HepG2 (cell line): ENCODE measurements around the gene ZFAND2B. TPM values are rescaled to one million over a fixed set of nuclear protein-coding genes. Genes with fewer than 3 reads are reported as not detected.

Experiments used
- ATAC-seq: fragments of 200-7000 bp; cut with Tn5 transposase; 3 replicates; pipeline ENCODE4 v1.9.1; 2020; ENCODE audit warnings: mild to moderate bottlenecking, moderate library complexity
- Bru-seq: library from RNA; stranded (reverse); fragments of 400-500 nt; gene quantifications from one replicate; lab custom pipeline; 2021; lab: Mats Ljungman, UMichigan
- BruChase-seq, 2 experiments: library from RNA; stranded (reverse); fragments of 400-500 nt; gene quantifications; one replicate each; lab custom pipeline; 2021; lab: Mats Ljungman, UMichigan
- BruUV-seq: library from RNA; stranded (reverse); fragments of 400-500 nt; replicated peaks from 2 replicates; lab custom pipeline; 2021; lab: Mats Ljungman, UMichigan
- CTCF ChIA-PET: fragments of 300-600 bp; formaldehyde crosslinking; extraction: SDS; loops from one replicate; lab custom pipeline; 2021; ENCODE audit warnings: low total read pairs, inconsistent platforms, low intra/inter-chr PET ratio; lab: Yijun Ruan, JAX
- POLR2A ChIA-PET: fragments of 350-600 bp; sonication (Branson Sonifier 250); formaldehyde crosslinking; loops from one replicate; lab custom pipeline; 2020; ENCODE audit warnings: antibody characterized with exemption, inconsistent platforms; lab: Yijun Ruan, JAX
- DNase-seq: peaks from one replicate; pipeline ENCODE4 v3.0.0-alpha.2; 2015; ENCODE audit warnings: low spot score
- FAIRE-seq: peaks from 3 replicates; lab custom pipeline; 2011; peaks lifted over from hg19 to GRCh38; lab: Jason Lieb, UNC
- H2AFZ ChIP-seq: one replicate; pipeline ENCODE4 v1.6.1; 2011; ENCODE audit warnings: low read length, inconsistent platforms
- H3K27ac ChIP-seq: fragments of 300-600 bp; 3 replicates; pipeline ENCODE4 v1.8.0; 2011; ENCODE audit warnings: mixed run types, mild to moderate bottlenecking, mixed read lengths, low read length, inconsistent platforms; ENCODE audit not compliant: insufficient read depth; ENCODE audit errors: extremely low read length
- H3K27me3 ChIP-seq, 2 experiments: fragments of 200-600 bp in 1 of 2; 2 replicates in 1 of 2; 3 replicates in 1 of 2; pipeline versions ENCODE4 v1.6.0 to v1.8.0; 2011; ENCODE audit warnings: low read length in 2 of 2, mild to moderate bottlenecking in 2 of 2, moderate library complexity in 2 of 2, inconsistent platforms in 1 of 2; ENCODE audit not compliant: insufficient read depth in 2 of 2, control insufficient read depth in 1 of 2
- H3K36me3 ChIP-seq, 2 experiments: fragments of 200-600 bp in 1 of 2; replicated peaks in 1 of 2; 2 replicates in 1 of 2; 3 replicates in 1 of 2; pipeline versions ENCODE4 v1.5.1 to v1.8.0; 2011; ENCODE audit warnings: low read length in 2 of 2, inconsistent platforms in 1 of 2; ENCODE audit not compliant: insufficient read depth in 2 of 2, control insufficient read depth in 1 of 2
- H3K4me1 ChIP-seq: 2 replicates; pipeline ENCODE4 v1.5.1; 2012; ENCODE audit warnings: low read length, inconsistent platforms; ENCODE audit not compliant: insufficient read depth
- H3K4me2 ChIP-seq: 2 replicates; pipeline ENCODE4 v1.6.0; 2011; ENCODE audit warnings: low read depth, low read length, inconsistent platforms
- H3K4me3 ChIP-seq, 3 experiments: fragments of 200-600 bp in 1 of 3; sonication (generic), shearing (Covaris generic) in 1 of 3; replicated peaks in 1 of 3; 2 replicates each; pipeline ENCODE4 v1.5.1; 2011 to 2016; ENCODE audit warnings: low read length in 3 of 3, inconsistent platforms in 2 of 3, low read depth in 2 of 3, mild to moderate bottlenecking in 2 of 3, control low read depth in 1 of 3, mixed read lengths in 1 of 3; ENCODE audit not compliant: insufficient read depth in 1 of 3
- H3K79me2 ChIP-seq: one replicate; pipeline ENCODE4 v1.6.1; 2011; ENCODE audit warnings: low read length, inconsistent platforms; ENCODE audit not compliant: insufficient read depth
- H3K9ac ChIP-seq: 2 replicates; pipeline ENCODE4 v1.6.0; 2011; ENCODE audit warnings: mild to moderate bottlenecking, low read depth, low read length, inconsistent platforms; ENCODE audit not compliant: insufficient read depth
- H3K9me3 ChIP-seq: 2 replicates; pipeline ENCODE4 v1.5.1; 2012; ENCODE audit warnings: mild to moderate bottlenecking, low read length
- H4K20me1 ChIP-seq: 2 replicates; pipeline ENCODE4 v1.6.0; 2011; ENCODE audit warnings: inconsistent platforms, mild to moderate bottlenecking, low read length, moderate library complexity; ENCODE audit not compliant: insufficient read depth
- BHLHE40 ChIP-seq: IDR thresholded peaks from 2 replicates; pipeline ENCODE4 v1.6.1; 2011; ENCODE audit warnings: low read length, improper control_type of control experiment
- MED1 ChIP-seq: sonication (generic); formaldehyde crosslinking; IDR thresholded peaks from 2 replicates; pipeline ENCODE4 v1.4.0; 2020; ENCODE audit warnings: missing genetic modification reagents
- MED8 ChIP-seq: sonication (generic); formaldehyde crosslinking; IDR thresholded peaks from 2 replicates; pipeline ENCODE4 v1.8.1; 2023; ENCODE audit warnings: mild to moderate bottlenecking, missing genetic modification reagents; ENCODE audit not compliant: insufficient replicate concordance
- MEIS2 ChIP-seq: sonication (generic); formaldehyde crosslinking; IDR thresholded peaks from 2 replicates; pipeline ENCODE4 v1.9.0; 2021; ENCODE audit warnings: mild to moderate bottlenecking, missing genetic modification reagents
- NCOA5 ChIP-seq: sonication (generic); formaldehyde crosslinking; IDR thresholded peaks from 2 replicates; pipeline ENCODE4 v1.4.0; 2020; ENCODE audit warnings: missing genetic modification reagents
- NFE2L2 ChIP-seq: fragments of 150-350 bp; IDR thresholded peaks from 2 replicates; pipeline ENCODE4 v1.6.1; 2014; ENCODE audit warnings: low read length
- SIX4 ChIP-seq: sonication (generic); formaldehyde crosslinking; IDR thresholded peaks from 2 replicates; pipeline ENCODE4 v1.4.0; 2020; ENCODE audit warnings: missing genetic modification reagents
- ZNF816 ChIP-seq: sonication (generic); formaldehyde crosslinking; IDR thresholded peaks from 2 replicates; pipeline ENCODE4 v1.8.0; 2022; ENCODE audit warnings: missing genetic modification reagents, mild to moderate bottlenecking, borderline replicate concordance
- WGBS: methylation state at CpG from one replicate; pipeline ENCODE4 v1.1.6; 2017; ENCODE audit warnings: low lambda C conversion rate; 5-methylcytosine and 5-hydroxymethylcytosine counted together
- in situ Hi-C: cut with HindIII; loops from 2 replicates; pipeline ENCODE4 v1.10.0; 2017; ENCODE audit warnings: low pct_unique_long_range_greater_than_20kb; ENCODE audit not compliant: extremely low pct_ligation_motif_present
- intact Hi-C: fragments of 100-400 bp; cut with micrococcal nuclease; formaldehyde crosslinking; loops from one replicate; pipeline ENCODE4 v1.10.0; 2022; ENCODE audit not compliant: unreplicated experiment
- long read RNA-seq, 2 experiments: library from RNA in 1 of 2; library from polyadenylated mRNA in 1 of 2; stranded (forward) in 1 of 2; unstranded in 1 of 2; transcript quantifications; one replicate each; pipeline ENCODE4 v2.0.0, GENCODE V29; 2019 to 2022
- polyA minus RNA-seq, 3 experiments: library from RNA; depleted of rRNA, polyadenylated mRNA; stranded (reverse); fragments of >200 nt; gene quantifications; 2 replicates each; pipeline ENCODE4 v1.2.3, GENCODE V29; 2011; ENCODE audit warnings: low replicate concordance in 1 of 3
- polyA plus RNA-seq, 8 experiments: library from polyadenylated mRNA; depleted of rRNA in 3 of 8; stranded (reverse) in 7 of 8; unstranded in 1 of 8; fragments of >200 nt; fragmentation: Illumina TruSeq in 4 of 8; extraction: Trizol in 4 of 8; gene quantifications; 2 replicates each; pipeline versions ENCODE4 v1.2.1 to v1.2.3, GENCODE V29; 2011 to 2016; ENCODE audit warnings: low read depth in 4 of 8, missing spikeins in 1 of 8, mixed read lengths in 1 of 8; ENCODE audit not compliant: insufficient read depth in 1 of 8
- total RNA-seq, 5 experiments: library from RNA; depleted of rRNA; stranded (reverse); fragments of >200 nt; fragmentation: Illumina TruSeq; extraction: Trizol; gene quantifications; 2 replicates each; pipeline ENCODE4 v1.2.3, GENCODE V29; 2016; ENCODE audit warnings: low read depth in 1 of 5
- TF ChIP-seq, protein P1 (sequence below): sonication (generic); formaldehyde crosslinking; conservative IDR thresholded peaks from 2 replicates; pipeline ENCODE4 v1.8.0; 2022; ENCODE audit warnings: low read depth, missing genetic modification reagents
- TF ChIP-seq, protein P2 (sequence below): sonication (generic); formaldehyde crosslinking; IDR thresholded peaks from 2 replicates; pipeline ENCODE4 v1.4.0; 2020; ENCODE audit warnings: missing genetic modification reagents, mild to moderate bottlenecking, borderline replicate concordance

Gene ZFAND2B, protein sequence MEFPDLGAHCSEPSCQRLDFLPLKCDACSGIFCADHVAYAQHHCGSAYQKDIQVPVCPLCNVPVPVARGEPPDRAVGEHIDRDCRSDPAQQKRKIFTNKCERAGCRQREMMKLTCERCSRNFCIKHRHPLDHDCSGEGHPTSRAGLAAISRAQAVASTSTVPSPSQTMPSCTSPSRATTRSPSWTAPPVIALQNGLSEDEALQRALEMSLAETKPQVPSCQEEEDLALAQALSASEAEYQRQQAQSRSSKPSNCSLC
- total RNA-seq (2016; rRNA removed; fragmentation: Illumina TruSeq; extraction: Trizol) (39.4 and 53.3 TPM in 2 replicates), polyA plus RNA-seq (2011; rRNA removed) (115 and 139 TPM in 2 replicates), polyA minus RNA-seq (2011; rRNA and poly(A)+ RNA removed; ENCODE audit: low replicate concordance) (29.2 and 84.0 TPM in 2 replicates), Bru-seq, nascent RNA (percentile 85 among the genes with signal in this experiment), BruChase-seq, experiment 1, labeled RNA remaining after a 6-hour chase (percentile 93 among the genes with signal in this experiment), BruChase-seq, experiment 2, labeled RNA remaining after a 2-hour chase (percentile 90 among the genes with signal in this experiment)
- total RNA-seq (2016; cell fraction: cytosol; rRNA removed; fragmentation: Illumina TruSeq; extraction: Trizol; ENCODE audit: low read depth) = 97.6 and 112 TPM in 2 replicates
- total RNA-seq (2016; cell fraction: insoluble cytoplasmic fraction; rRNA removed; fragmentation: Illumina TruSeq; extraction: Trizol) = 37.3 and 56.7 TPM in 2 replicates
- 81.3 and 81.5 TPM in 2 replicates for total RNA-seq (2016; cell fraction: membrane; rRNA removed; fragmentation: Illumina TruSeq; extraction: Trizol)
- total RNA-seq (2016; cell fraction: nucleus; rRNA removed; fragmentation: Illumina TruSeq; extraction: Trizol) = 38.7 and 41.0 TPM in 2 replicates
- 86.0 and 119 TPM in 2 replicates for polyA plus RNA-seq (2011; cell fraction: cytosol; rRNA removed)
- 440 and 456 TPM in 2 replicates for polyA plus RNA-seq (2011; cell fraction: nucleus; rRNA removed)
- 61.3 and 62.2 TPM in 2 replicates for polyA plus RNA-seq (2012)
- polyA plus RNA-seq (2016; cell fraction: cytosol; fragmentation: Illumina TruSeq; extraction: Trizol; ENCODE audit: low read depth) = 85.1 and 89.2 TPM in 2 replicates
- polyA plus RNA-seq (2016; cell fraction: insoluble cytoplasmic fraction; fragmentation: Illumina TruSeq; extraction: Trizol; ENCODE audit: low read depth) = 42.7 and 45.5 TPM in 2 replicates
- 68.1 and 69.5 TPM in 2 replicates for polyA plus RNA-seq (2016; cell fraction: membrane; fragmentation: Illumina TruSeq; extraction: Trizol; ENCODE audit: low read depth)
- polyA plus RNA-seq (2016; cell fraction: nucleus; fragmentation: Illumina TruSeq; extraction: Trizol; ENCODE audit: insufficient read depth, low read depth) = 75.7 and 78.1 TPM in 2 replicates
- 21.6 and 22.7 TPM in 2 replicates for polyA minus RNA-seq (2011; cell fraction: cytosol; rRNA and poly(A)+ RNA removed)
- 88.6 and 99.7 TPM in 2 replicates for polyA minus RNA-seq (2011; cell fraction: nucleus; rRNA and poly(A)+ RNA removed)
- long read RNA-seq, experiment 1, transcript ZFAND2B-201 (9 exons, 1,314 nt) = minor isoform, 18 of 73 reads
- long read RNA-seq, experiment 1, transcript ZFAND2B-212 (10 exons, 1,199 nt) = major isoform, 37 of 73 reads
- long read RNA-seq, experiment 1, partial matches to known transcripts = 4 of 73 reads
- long read RNA-seq, experiment 1, other reads (novel, unspliced or antisense) = 7 of 73 reads
- long read RNA-seq, experiment 2, transcript ZFAND2B-201 (9 exons, 1,314 nt) = major isoform, 40 of 104 reads
- long read RNA-seq, experiment 2, transcript ZFAND2B-212 (10 exons, 1,199 nt) = minor isoform, 29 of 104 reads
- long read RNA-seq, experiment 2, partial matches to known transcripts = 17 of 104 reads
- long read RNA-seq, experiment 2, other reads (novel, unspliced or antisense) = 11 of 104 reads

- no peaks in the 10 kb centered on the region for H3K9me3 ChIP-seq
- no peak for TF ChIP-seq NCOA5 (CRISPR knock-in tag)
- TF ChIP-seq MED1 = peak; percentile 75; the same call in 1 of the 2 replicates
- TF ChIP-seq MED8 (CRISPR knock-in tag) = peak; percentile 70
- peak; percentile 4; the same call in 1 of the 2 replicates for TF ChIP-seq SIX4 (CRISPR knock-in tag)
- TF ChIP-seq, protein P1, sequence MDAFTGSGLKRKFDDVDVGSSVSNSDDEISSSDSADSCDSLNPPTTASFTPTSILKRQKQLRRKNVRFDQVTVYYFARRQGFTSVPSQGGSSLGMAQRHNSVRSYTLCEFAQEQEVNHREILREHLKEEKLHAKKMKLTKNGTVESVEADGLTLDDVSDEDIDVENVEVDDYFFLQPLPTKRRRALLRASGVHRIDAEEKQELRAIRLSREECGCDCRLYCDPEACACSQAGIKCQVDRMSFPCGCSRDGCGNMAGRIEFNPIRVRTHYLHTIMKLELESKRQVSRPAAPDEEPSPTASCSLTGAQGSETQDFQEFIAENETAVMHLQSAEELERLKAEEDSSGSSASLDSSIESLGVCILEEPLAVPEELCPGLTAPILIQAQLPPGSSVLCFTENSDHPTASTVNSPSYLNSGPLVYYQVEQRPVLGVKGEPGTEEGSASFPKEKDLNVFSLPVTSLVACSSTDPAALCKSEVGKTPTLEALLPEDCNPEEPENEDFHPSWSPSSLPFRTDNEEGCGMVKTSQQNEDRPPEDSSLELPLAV (CRISPR knock-in tag) = no peak
- no peak for TF ChIP-seq NFE2L2
- 0 out of 2 replicates have a peak, but pooled peaks have one; percentile 7 for TF ChIP-seq BHLHE40
- TF ChIP-seq, protein P2, sequence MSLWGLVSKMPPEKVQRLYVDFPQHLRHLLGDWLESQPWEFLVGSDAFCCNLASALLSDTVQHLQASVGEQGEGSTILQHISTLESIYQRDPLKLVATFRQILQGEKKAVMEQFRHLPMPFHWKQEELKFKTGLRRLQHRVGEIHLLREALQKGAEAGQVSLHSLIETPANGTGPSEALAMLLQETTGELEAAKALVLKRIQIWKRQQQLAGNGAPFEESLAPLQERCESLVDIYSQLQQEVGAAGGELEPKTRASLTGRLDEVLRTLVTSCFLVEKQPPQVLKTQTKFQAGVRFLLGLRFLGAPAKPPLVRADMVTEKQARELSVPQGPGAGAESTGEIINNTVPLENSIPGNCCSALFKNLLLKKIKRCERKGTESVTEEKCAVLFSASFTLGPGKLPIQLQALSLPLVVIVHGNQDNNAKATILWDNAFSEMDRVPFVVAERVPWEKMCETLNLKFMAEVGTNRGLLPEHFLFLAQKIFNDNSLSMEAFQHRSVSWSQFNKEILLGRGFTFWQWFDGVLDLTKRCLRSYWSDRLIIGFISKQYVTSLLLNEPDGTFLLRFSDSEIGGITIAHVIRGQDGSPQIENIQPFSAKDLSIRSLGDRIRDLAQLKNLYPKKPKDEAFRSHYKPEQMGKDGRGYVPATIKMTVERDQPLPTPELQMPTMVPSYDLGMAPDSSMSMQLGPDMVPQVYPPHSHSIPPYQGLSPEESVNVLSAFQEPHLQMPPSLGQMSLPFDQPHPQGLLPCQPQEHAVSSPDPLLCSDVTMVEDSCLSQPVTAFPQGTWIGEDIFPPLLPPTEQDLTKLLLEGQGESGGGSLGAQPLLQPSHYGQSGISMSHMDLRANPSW (CRISPR knock-in tag) = no peak; the same call in 1 of the 2 replicates
- TF ChIP-seq ZNF816 (CRISPR knock-in tag) = peak; percentile 71; the same call in 1 of the 2 replicates
- peak; percentile 68; the same call in 1 of the 2 replicates for TF ChIP-seq MEIS2 (CRISPR knock-in tag)
Measured at GRCh38 chr2:219206328-219207133, at the start of gene ZFAND2B. Gene ZFAND2B (plus strand): TSS chr2:219206782. CDS start chr2:219206988, 206 bp downstream.

More at GRCh38 chr2:219206328-219207133, at the start of gene ZFAND2B:
- peaks cover 54% of the 10 kb centered on the region for H3K4me1 ChIP-seq
- no peaks in the 10 kb centered on the region for H4K20me1 ChIP-seq
- H3K27me3 ChIP-seq = no peaks in the 10 kb centered on the region; a peak in 1 of 5 replicates
- no peak within 1 kb of the TSS for H2AFZ ChIP-seq
- in situ Hi-C loops = loop anchor here (5.0 kb wide), 1 partner anchor 34 kb away; the partner anchor contains the start of gene SLC23A3
- peak within 1 kb of the TSS; percentile 100 for H3K4me2 ChIP-seq
- ATAC-seq = peak; percentile 83
- H3K79me2 ChIP-seq = peaks cover 6% of the 10 kb centered on the region
- peaks cover 9 to 22% of the 10 kb centered on the region in 2 experiments for H3K36me3 ChIP-seq
- H3K4me3 ChIP-seq = peak within 1 kb of the TSS; percentile 65 to 86 (median 74)
- peak within 1 kb of the TSS; percentile 95 for H3K27ac ChIP-seq
- DNase-seq = peak; percentile 86
- peak; percentile 28 for FAIRE-seq
- ChIA-PET POLR2A (interaction anchor here (0.6 to 5.6 kb wide), 24 partner anchors 11 to 451 kb away, joined by 3 to 227 read pairs (median 7); partner anchors contain the start of genes ABCB6, ANKZF1, ATG9A and CNPPD1), CTCF (interaction anchor here (0.9 to 2.6 kb wide), 2 partner anchors 35 to 88 kb away, joined by 3 to 8 read pairs; no protein-coding TSS in a partner anchor)
- H3K9ac ChIP-seq = peak within 1 kb of the TSS; percentile 86
- no TSS peak for BruUV-seq
- intact Hi-C loops = loop anchor here (1.0 kb wide), 2 partner anchors 14 to 23 kb away; partner anchors contain the start of genes ANKZF1 and ATG9A
- under 1% methylated on average over 69 of the region's 76 CpGs for WGBS
